Left ventricle myocardium inferior (tissue), 1 donor: ENCODE measurements around the gene SFXN5. TPM values are rescaled to one million over a fixed set of nuclear protein-coding genes. Genes with fewer than 3 reads are reported as not detected.

ENCODE experiments used
- DNase-seq: peaks from one replicate; pipeline ENCODE4 v3.0.0-alpha.2; 2020
- H3K27ac ChIP-seq: fragments of 200-600 bp; replicated peaks from 2 replicates; pipeline ENCODE4 v1.8.0; 2021
- H3K27me3 ChIP-seq: fragments of 200-600 bp; 2 replicates; pipeline ENCODE4 v1.8.0; 2021; ENCODE audit warnings: low read depth
- H3K36me3 ChIP-seq: fragments of 200-600 bp; 2 replicates; pipeline ENCODE4 v1.8.0; 2021
- H3K4me1 ChIP-seq: fragments of 200-600 bp; 2 replicates; pipeline ENCODE4 v1.8.0; 2021
- H3K4me3 ChIP-seq: fragments of 200-600 bp; 2 replicates; pipeline ENCODE4 v1.8.0; 2021; ENCODE audit warnings: mild to moderate bottlenecking, moderate library complexity
- H3K9me3 ChIP-seq: fragments of 200-600 bp; replicated peaks from 2 replicates; pipeline ENCODE4 v1.8.0; 2021
- intact Hi-C: fragments of 100-400 bp; cut with micrococcal nuclease; formaldehyde crosslinking; loops from one replicate; pipeline ENCODE4 v1.11.0; 2022
- total RNA-seq: library from RNA; stranded (reverse); fragmentation: NEBNext Ultra II Directional; extraction: Animal tissue kit (Norgen Biotek cat#: 25700); gene quantifications from one replicate; pipeline ENCODE4 v1.2.1, GENCODE V29; 2021
- TF ChIP-seq, protein P1 (sequence below): fragments of 200-600 bp; IDR thresholded peaks from 2 replicates; pipeline ENCODE4 v1.8.0; 2021; ENCODE audit warnings: antibody characterized with exemption, mild to moderate bottlenecking, borderline replicate concordance
- donor health status: DM: no; HTN: yes; CAD: no; lungs with severe emphysema.

Gene SFXN5
- total RNA-seq, 1 donor from 2014 or later, result 9.9 TPM

DNA sequence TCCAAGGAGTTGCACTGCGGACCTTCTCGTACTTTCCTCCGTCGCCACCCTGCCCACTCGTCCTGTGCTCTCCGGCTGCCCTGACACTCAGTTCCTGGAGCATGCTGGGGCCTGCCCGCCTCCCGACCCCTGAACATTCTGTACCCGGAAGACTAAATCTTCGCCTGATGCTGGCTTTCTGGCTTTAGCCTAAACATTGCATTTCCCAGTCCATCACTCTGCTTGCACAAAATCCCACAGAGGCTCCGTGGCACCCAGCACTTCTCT, 550 bp upstream of the SFXN5 start:
- Histone ChIP-seq H3K4me1 (peaks cover 48% of the 10 kb centered on the region), H3K4me3 (peak overlapping the region; percentile 79), H3K27ac (peak overlapping the region; percentile 100), H3K36me3 (peaks cover 10% of the 10 kb centered on the region), H3K9me3 (no peaks in the 10 kb centered on the region), H3K27me3 (no peaks in the 10 kb centered on the region)
- intact Hi-C loops, result no loop called here
- TF ChIP-seq, protein P1, sequence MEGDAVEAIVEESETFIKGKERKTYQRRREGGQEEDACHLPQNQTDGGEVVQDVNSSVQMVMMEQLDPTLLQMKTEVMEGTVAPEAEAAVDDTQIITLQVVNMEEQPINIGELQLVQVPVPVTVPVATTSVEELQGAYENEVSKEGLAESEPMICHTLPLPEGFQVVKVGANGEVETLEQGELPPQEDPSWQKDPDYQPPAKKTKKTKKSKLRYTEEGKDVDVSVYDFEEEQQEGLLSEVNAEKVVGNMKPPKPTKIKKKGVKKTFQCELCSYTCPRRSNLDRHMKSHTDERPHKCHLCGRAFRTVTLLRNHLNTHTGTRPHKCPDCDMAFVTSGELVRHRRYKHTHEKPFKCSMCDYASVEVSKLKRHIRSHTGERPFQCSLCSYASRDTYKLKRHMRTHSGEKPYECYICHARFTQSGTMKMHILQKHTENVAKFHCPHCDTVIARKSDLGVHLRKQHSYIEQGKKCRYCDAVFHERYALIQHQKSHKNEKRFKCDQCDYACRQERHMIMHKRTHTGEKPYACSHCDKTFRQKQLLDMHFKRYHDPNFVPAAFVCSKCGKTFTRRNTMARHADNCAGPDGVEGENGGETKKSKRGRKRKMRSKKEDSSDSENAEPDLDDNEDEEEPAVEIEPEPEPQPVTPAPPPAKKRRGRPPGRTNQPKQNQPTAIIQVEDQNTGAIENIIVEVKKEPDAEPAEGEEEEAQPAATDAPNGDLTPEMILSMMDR, result no peak
- DNase-seq, result no peak

DNA sequence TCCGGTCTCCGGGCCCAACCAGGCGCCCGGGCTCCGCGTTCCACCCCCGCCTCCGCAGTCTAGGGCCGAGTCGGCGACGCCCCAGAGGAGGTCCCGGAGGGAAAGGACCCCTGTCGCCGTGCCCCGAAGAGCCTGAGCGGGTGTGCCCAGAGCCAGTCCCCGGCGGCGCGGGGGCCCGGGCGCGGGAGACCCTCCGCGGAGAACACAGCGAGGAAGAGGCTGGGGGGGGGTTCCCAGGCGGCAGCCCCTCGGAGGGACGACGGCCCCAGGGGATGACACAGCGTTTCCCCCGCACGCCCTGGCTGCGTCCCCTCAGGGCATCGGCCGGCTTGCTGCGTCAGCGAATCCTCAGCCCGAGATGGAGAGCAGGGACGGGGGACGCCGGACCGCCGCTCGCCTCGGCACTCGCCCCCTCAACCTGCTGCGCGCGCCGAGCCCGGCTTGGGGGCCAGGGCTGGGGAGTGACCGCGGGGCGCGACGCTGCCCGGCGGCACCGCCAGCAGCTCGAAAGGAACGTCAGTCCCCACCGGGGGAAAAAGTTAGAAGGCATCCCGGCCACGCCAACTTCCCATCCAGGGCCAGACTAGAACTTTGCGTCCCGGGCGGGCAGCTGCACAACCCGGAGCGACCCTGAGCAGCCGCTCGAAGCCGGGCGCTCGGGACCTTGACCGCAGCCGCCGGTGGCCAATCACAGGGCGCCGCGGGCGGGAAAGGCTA, 711 bp downstream of the SFXN5 start:
- Histone ChIP-seq H3K36me3 (peaks cover 9% of the 10 kb centered on the region), H3K27ac (peak overlapping the region; percentile 100), H3K9me3 (no peaks in the 10 kb centered on the region), H3K27me3 (no peaks in the 10 kb centered on the region), H3K4me3 (peak overlapping the region; percentile 79), H3K4me1 (peaks cover 45% of the 10 kb centered on the region)
- TF ChIP-seq, protein P1, result no peak
- DNase-seq, result no peak
- intact Hi-C loops, result no loop called here

DNA sequence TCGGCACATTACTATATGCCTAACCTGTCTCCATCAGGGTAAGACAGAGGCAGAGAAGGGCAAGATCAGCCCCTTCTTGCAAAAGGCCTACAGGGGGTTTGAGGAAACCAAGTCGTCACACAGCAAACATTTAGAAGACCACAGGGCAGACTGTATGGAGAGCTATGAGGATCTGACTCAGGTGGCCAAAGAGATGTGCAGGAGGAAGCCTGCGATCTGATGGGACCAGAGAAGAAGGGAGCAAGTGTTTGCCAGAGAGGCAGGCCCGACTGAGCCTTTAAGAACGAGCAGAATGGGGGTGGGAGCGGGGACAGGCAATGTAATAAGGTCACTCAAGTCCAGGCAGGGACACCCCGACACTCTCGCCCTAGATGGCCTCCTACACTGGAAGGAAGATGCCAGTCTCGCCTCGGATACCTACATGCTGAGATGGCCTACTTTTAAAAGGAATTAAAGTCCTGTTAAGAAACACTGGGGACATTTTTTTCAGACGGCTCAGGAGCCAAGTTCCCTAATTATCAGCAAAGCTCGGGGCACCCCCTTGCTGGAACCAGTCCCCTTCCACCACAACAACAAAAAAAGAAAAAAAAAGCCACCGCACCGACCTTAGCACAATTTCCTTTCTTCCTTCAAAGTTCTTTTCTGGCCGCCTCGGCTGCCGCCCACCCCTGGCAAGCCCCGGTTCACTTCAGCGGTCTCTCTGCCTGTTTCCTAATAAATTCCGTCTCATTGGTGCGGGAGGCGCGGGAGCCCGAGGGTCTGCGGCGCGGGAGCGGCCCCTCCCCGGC, 1.5 kb downstream of the SFXN5 start:
- intact Hi-C loops, result no loop called here
- TF ChIP-seq, protein P1, result no peak
- H3K9me3 ChIP-seq, result no peaks in the 10 kb centered on the region
- H3K4me3 ChIP-seq, result peak overlapping the region; percentile 79
- no peaks in the 10 kb centered on the region for H3K27me3 ChIP-seq
- H3K36me3 ChIP-seq, result peaks cover 3% of the 10 kb centered on the region
- DNase-seq, result no peak
- peak overlapping the region; percentile 100 for H3K27ac ChIP-seq
- peaks cover 43% of the 10 kb centered on the region for H3K4me1 ChIP-seq

DNA sequence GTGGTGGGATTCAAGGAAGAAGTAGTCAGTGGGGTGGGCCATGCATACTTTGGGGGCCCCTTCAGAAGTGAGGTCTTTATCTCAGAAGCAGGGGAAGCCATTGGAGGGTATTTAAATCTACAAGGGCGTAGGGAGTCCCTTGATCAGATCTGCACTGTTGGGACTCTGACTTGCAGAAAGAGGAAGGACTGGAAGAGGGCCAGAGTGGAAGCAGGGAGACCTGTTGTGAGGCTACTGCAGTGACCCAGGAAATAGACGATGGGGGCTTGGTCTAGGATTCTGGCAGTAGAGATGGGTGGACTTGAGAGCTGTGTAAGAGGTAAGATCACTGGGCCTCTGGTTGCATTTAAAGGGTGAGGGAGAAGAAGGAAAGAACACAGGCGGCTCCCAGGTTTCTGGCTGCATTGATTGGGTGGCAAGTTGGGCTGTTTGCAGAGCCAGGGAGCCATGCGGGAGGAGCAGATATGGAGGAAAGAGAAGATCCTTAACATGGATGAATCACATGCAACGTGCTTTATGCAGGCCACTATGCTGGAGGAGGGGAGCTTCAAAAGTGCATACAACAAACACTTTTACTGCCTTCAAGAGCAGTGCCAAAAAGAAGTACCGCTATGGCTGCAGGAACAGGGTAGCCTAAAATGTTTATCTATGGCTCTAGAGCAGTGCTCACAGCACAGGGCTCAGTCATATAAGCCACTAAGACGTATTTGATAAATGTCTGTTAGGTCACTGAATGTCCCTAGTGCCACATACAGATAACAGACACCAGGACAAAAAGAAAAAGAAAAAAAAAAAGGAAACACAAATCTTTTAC, 2.3 kb downstream of the SFXN5 start:
- Histone ChIP-seq H3K4me1 (peaks cover 49% of the 10 kb centered on the region), H3K4me3 (peak overlapping the region; percentile 79), H3K9me3 (no peaks in the 10 kb centered on the region), H3K27ac (peak overlapping the region; percentile 100), H3K27me3 (no peaks in the 10 kb centered on the region), H3K36me3 (no peaks in the 10 kb centered on the region)
- TF ChIP-seq, protein P1, result no peak
- no peak for DNase-seq
- intact Hi-C loops, result no loop called here

DNA sequence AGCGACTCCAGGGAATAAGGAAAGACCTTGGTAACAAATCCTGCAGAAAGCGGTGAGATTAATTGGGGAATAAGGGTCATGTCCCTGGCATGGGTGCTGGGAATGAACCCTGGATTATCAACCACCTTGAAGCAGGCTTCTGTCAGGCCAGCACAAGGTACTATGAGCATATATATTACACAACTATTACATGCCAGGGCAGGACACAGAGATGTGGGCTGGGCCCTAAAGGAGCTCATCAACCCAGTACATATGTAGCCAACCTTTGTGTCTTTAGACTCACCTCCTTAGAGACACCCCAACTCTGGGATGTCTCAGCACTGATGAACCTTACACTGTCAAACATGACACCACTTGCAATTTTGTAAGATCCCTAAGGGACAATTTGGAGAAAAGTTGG, 3.4 kb downstream of the SFXN5 start:
- TF ChIP-seq, protein P1, result no peak
- Histone ChIP-seq H3K4me1 (peaks cover 60% of the 10 kb centered on the region), H3K27ac (no peak overlapping the region), H3K27me3 (no peaks in the 10 kb centered on the region), H3K9me3 (no peaks in the 10 kb centered on the region), H3K36me3 (no peaks in the 10 kb centered on the region), H3K4me3 (no peak overlapping the region)
- DNase-seq, result no peak
- intact Hi-C loops, result no loop called here
